SK-N-SH treated with all-trans-retinoic acid at 6 μM for 48 hours (cell line): ENCODE results near the gene LY6G5C.

ENCODE experiments used
- ATAC-seq: fragments of 200-7000 bp; cut with Tn5 transposase; 3 replicates; pipeline ENCODE4 v1.9.1; 2020; ENCODE audit warnings: mild to moderate bottlenecking, moderate library complexity
- BACH2 ChIP-seq: fragments of 250-450 bp; sonication (Bioruptor Pico); IDR thresholded peaks from 2 replicates; pipeline ENCODE4 v1.9.0; 2021; ENCODE audit warnings: mild to moderate bottlenecking, borderline replicate concordance
- ISL1 ChIP-seq: fragments of 250-450 bp; sonication (Bioruptor Pico); IDR thresholded peaks from 2 replicates; pipeline ENCODE4 v2.1.2; 2022; ENCODE audit warnings: mild to moderate bottlenecking, moderate library complexity
- OSR1 ChIP-seq: fragments of 250-450 bp; sonication (Bioruptor Pico); IDR thresholded peaks from 2 replicates; pipeline ENCODE4 v1.8.0; 2022; ENCODE audit warnings: moderate library complexity, mild to moderate bottlenecking, inconsistent platforms
- PPARA ChIP-seq: fragments of 250-450 bp; sonication (Bioruptor Pico); IDR thresholded peaks from 2 replicates; pipeline ENCODE4 v1.5.0; 2020; ENCODE audit warnings: mild to moderate bottlenecking, borderline replicate concordance
- RARB ChIP-seq: fragments of 250-450 bp; sonication (Bioruptor Pico); IDR thresholded peaks from 2 replicates; pipeline ENCODE4 v1.8.0; 2021; ENCODE audit warnings: mild to moderate bottlenecking, moderate library complexity
- SNAI2 ChIP-seq: fragments of 250-450 bp; sonication (Bioruptor Pico); IDR thresholded peaks from 2 replicates; pipeline ENCODE4 v1.5.0; 2020; ENCODE audit warnings: mild to moderate bottlenecking, moderate library complexity
- TCF4 ChIP-seq: fragments of 250-450 bp; sonication (Bioruptor Pico); IDR thresholded peaks from 2 replicates; pipeline ENCODE4 v1.8.0; 2021; ENCODE audit warnings: mild to moderate bottlenecking, moderate library complexity, borderline replicate concordance
- TOX ChIP-seq: fragments of 250-450 bp; sonication (Bioruptor Pico); IDR thresholded peaks from 2 replicates; pipeline ENCODE4 v1.8.0; 2021; ENCODE audit warnings: mild to moderate bottlenecking, moderate library complexity, borderline replicate concordance
- ZC3H10 ChIP-seq: fragments of 250-450 bp; sonication (Bioruptor Pico); IDR thresholded peaks from 2 replicates; pipeline ENCODE4 v1.5.1; 2021; ENCODE audit warnings: mild to moderate bottlenecking, moderate library complexity
- ZFP3 ChIP-seq: fragments of 250-450 bp; sonication (Bioruptor Pico); IDR thresholded peaks from 2 replicates; pipeline ENCODE4 v1.5.0; 2020; ENCODE audit warnings: mild to moderate bottlenecking, moderate library complexity
- ZNF565 ChIP-seq: fragments of 450-650 bp; formaldehyde crosslinking; conservative IDR thresholded peaks from 2 replicates; pipeline ENCODE4 v1.5.0; 2020; ENCODE audit warnings: low read depth, mild to moderate bottlenecking, moderate library complexity
- ZNF8 ChIP-seq: fragments of 450-650 bp; formaldehyde crosslinking; IDR thresholded peaks from 2 replicates; pipeline ENCODE4 v1.5.0; 2020; ENCODE audit warnings: mild to moderate bottlenecking, moderate library complexity
- TF ChIP-seq, protein P1 (sequence below): fragments of 250-450 bp; sonication (Bioruptor Pico); IDR thresholded peaks from 2 replicates; pipeline ENCODE4 v1.5.1; 2020; ENCODE audit warnings: low read depth, mild to moderate bottlenecking, moderate library complexity
- TF ChIP-seq, protein P2 (sequence below): fragments of 250-450 bp; sonication (Bioruptor Pico); IDR thresholded peaks from 2 replicates; pipeline ENCODE4 v1.5.0; 2020; ENCODE audit warnings: mild to moderate bottlenecking, moderate library complexity
- TF ChIP-seq, protein P3 (sequence below): fragments of 250-450 bp; sonication (Bioruptor Pico); IDR thresholded peaks from 2 replicates; pipeline ENCODE4 v1.5.1; 2021; ENCODE audit warnings: mild to moderate bottlenecking, moderate library complexity
- TF ChIP-seq, protein P4 (sequence below): fragments of 250-450 bp; sonication (Bioruptor Pico); IDR thresholded peaks from 2 replicates; pipeline ENCODE4 v1.8.0; 2021; ENCODE audit warnings: low read depth, mild to moderate bottlenecking, moderate library complexity, borderline replicate concordance

The LY6G5C gene

DNA sequence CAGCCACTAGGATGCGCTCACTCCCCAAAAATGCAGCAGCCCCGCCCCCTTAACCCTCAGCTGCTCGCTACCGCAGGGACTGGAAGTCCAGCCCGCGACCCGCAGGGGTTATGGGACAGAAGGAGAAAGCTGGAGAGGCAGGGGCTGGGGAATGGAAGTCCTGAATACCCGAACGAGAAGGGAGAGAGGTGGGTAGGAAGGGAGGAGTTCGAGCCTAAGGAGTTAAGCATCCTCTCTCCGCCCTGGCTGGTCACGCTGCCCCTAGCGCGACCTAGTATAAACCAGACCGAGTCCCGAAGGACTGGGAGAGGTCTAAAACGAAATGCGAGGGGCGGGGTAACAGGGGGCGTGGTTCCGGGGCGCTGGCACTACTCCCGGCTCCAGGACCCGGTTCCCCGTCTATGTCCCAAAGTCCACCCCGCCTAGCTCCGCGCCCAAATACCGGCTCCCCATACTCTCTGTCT is 48.7 kb upstream of the LY6G5C start:
- TF ChIP-seq RARB (0 out of 2 replicates have a peak, but pooled peaks have one; percentile 48), BACH2 (no peak), ZNF565 (no peak), ZFP3 (CRISPR knock-in tag) (no peak)
- peak; percentile 87 for ATAC-seq

DNA sequence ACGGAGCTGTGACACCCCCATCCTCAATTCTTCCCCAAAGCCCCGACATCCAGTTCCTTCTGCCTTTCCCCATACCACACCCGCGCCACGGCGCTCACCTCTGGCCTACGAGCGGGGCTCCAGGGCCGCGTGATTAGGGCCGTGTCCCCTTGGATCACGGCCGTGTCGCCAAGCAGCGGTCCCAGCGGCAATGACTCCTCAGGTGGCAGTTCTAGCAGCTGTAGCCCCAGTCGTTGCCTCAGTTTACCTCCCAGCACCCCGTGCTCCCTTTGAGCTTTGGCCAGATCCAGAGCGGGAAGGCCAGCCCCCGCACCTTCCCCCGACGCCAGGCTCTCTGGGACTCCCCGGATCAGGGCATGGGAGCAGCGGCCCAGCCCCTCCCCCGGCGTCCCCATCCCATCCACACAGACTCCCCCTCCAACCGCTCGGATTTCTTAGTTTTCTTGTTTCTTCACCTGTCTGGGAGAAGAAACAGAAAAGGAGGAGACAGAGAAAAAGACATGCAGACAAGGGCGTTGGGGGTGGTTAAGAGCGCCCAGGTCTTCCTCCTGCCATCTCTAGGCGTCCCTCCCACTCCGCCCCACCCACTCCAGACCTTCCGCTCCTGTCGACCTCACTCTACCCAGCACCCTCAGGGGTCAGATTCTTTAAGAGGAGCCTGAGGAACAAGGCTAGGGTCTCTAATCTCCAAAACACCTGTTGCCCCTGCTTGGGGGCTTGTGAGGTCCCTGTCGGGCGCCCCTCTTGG is 48.1 kb upstream of the LY6G5C start, which contains the start of gene DDAH2:
TSS of gene DDAH2 (minus strand) at position 533 of the 748 bp plus-strand sequence. CDS start at position 395, 138 bp downstream.
- ATAC-seq: peak; percentile 57
- no peak for TF ChIP-seq PPARA (CRISPR knock-in tag)
- TF ChIP-seq SNAI2 (CRISPR knock-in tag): peak; percentile 16; the same call in 1 of the 2 replicates

DNA sequence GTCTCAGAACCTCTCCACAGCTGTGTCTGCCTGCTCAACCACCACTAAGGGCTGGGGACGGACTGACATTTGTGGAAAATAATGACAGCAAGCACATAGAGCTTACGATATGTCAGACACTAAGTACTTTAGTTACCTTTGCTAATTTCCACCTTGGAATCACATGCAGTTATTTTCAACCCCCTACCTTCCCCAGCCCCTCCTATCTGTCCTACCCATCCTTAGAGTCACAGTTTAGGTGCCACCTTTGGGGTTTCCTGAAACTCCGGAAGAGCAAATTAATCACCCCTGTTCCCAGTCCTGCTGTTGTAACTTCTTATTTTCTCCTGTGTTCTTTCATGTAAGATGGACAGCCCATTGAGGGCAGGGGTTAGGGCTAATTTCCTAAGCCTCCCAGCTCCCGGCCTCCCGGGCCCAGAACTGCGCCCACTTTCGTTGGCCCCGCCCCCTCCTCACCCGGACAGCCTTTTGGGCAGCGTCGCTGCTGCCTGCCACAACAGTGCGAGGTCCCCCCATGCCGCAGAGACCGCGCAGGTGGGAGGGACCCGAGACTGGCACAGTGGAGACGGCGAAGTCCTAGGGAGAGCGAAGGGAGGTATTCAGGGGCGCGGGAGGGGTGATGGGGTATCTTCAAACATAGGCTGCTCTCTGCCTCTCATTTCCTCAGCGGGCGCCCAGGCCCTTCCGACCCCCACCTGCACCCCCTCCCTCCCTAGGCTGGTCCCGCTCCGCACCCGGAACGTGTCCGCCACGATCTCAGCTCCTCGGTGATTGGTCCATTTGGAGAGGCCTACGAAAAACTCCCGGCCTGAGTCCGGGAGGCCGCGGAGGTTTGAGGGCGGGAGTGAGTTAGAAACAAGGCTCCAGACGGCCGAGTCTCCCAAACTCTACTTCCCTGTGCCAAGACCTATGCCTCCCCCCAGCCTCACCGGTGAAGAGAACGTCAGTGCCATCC is 47.1 kb upstream of the LY6G5C start:
- no peak for ATAC-seq
- TF ChIP-seq SNAI2 (CRISPR knock-in tag) (no peak), ZNF565 (no peak)

DNA sequence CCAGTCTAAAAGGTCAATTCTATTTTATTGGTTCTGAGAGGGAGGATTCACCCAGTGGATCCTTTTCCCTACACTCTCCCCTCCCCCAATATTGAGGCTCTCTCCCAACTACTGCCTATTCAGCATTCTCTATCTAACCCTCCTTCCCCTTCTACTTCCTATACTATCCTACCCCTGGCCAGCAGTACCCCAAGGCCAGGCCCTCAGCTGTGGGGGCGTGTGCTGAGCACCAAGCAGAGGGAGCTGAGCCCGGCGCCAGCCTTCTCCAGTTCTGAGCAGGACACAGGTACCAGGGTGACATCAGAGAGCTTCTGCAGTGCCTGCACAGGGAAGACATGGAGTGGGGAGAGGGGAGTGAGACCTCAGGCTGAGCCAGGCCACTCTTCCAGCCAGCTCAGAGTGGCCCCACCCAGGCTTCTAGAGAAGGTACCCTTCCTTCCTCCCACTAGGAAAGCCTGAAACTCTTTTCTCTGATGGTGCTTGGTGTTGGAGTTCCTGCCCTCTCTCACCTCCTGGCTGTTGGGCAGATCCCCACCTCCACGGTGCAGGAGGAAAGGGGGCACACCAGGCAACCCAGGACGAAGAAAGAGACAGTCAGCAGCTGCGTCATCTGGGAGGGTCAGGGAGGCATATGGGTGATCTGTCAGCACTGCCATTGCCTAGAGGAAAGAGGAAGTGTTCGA is 46.3 kb upstream of the LY6G5C start:
- no peak for TF ChIP-seq OSR1
- no peak for TF ChIP-seq ZNF8 (CRISPR knock-in tag)
- TF ChIP-seq ZFP3 (CRISPR knock-in tag): no peak
- no peak for TF ChIP-seq SNAI2 (CRISPR knock-in tag)
- no peak for TF ChIP-seq TOX (CRISPR knock-in tag)
- TF ChIP-seq, protein P1, sequence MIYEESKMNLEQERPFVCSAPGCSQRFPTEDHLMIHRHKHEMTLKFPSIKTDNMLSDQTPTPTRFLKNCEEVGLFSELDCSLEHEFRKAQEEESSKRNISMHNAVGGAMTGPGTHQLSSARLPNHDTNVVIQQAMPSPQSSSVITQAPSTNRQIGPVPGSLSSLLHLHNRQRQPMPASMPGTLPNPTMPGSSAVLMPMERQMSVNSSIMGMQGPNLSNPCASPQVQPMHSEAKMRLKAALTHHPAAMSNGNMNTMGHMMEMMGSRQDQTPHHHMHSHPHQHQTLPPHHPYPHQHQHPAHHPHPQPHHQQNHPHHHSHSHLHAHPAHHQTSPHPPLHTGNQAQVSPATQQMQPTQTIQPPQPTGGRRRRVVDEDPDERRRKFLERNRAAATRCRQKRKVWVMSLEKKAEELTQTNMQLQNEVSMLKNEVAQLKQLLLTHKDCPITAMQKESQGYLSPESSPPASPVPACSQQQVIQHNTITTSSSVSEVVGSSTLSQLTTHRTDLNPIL (CRISPR knock-in tag): no peak
- no peak for TF ChIP-seq ZNF565
- TF ChIP-seq, protein P2, sequence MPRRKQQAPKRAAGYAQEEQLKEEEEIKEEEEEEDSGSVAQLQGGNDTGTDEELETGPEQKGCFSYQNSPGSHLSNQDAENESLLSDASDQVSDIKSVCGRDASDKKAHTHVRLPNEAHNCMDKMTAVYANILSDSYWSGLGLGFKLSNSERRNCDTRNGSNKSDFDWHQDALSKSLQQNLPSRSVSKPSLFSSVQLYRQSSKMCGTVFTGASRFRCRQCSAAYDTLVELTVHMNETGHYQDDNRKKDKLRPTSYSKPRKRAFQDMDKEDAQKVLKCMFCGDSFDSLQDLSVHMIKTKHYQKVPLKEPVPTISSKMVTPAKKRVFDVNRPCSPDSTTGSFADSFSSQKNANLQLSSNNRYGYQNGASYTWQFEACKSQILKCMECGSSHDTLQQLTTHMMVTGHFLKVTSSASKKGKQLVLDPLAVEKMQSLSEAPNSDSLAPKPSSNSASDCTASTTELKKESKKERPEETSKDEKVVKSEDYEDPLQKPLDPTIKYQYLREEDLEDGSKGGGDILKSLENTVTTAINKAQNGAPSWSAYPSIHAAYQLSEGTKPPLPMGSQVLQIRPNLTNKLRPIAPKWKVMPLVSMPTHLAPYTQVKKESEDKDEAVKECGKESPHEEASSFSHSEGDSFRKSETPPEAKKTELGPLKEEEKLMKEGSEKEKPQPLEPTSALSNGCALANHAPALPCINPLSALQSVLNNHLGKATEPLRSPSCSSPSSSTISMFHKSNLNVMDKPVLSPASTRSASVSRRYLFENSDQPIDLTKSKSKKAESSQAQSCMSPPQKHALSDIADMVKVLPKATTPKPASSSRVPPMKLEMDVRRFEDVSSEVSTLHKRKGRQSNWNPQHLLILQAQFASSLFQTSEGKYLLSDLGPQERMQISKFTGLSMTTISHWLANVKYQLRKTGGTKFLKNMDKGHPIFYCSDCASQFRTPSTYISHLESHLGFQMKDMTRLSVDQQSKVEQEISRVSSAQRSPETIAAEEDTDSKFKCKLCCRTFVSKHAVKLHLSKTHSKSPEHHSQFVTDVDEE (CRISPR knock-in tag): no peak
- no peak for TF ChIP-seq ISL1 (CRISPR knock-in tag)
- TF ChIP-seq, protein P3, sequence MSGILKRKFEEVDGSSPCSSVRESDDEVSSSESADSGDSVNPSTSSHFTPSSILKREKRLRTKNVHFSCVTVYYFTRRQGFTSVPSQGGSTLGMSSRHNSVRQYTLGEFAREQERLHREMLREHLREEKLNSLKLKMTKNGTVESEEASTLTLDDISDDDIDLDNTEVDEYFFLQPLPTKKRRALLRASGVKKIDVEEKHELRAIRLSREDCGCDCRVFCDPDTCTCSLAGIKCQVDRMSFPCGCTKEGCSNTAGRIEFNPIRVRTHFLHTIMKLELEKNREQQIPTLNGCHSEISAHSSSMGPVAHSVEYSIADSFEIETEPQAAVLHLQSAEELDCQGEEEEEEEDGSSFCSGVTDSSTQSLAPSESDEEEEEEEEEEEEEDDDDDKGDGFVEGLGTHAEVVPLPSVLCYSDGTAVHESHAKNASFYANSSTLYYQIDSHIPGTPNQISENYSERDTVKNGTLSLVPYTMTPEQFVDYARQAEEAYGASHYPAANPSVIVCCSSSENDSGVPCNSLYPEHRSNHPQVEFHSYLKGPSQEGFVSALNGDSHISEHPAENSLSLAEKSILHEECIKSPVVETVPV: no peak
- TF ChIP-seq RARB: no peak
- no peak for TF ChIP-seq ZC3H10 (CRISPR knock-in tag)
- ATAC-seq: no peak

DNA sequence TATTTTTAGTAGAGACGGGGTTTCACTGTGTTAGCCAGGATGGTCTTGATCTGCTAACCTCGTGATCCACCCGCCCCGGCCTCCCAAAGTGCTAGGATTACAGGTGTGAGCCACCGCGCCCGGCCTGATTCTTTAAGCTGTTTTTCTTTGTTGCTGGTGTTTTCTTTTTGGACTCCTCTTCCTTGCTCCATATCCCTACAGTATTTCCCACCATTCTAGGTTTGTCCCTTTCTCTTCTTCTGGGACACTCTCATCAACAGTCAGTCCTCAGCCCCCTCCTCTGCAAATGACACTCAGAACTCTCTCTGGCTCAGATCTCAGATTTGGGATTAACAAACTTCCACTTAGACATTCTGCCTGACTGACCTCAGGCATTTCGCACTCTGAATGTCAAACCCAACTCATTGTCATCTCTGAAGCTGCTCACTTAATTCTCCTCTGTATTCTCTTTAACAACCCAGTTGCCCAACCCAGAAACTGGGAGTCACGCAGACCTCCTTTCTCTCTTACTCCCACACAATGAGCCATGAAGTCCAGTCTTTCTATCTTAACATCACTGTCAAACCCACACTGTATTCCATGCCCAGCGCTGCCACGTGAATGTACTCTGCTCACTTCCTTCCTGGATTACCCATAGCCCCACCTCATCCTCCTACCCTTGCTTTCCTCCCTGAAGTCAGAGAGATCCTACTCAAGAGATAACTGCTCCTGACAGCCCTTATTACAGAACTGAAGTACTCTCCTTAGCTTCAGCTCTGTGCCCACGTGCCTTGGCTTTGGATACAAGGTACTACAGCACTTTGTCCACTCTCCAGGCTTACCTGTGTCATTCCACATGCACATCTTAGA is 44.9 kb upstream of the LY6G5C start:
- no peak for ATAC-seq
- TF ChIP-seq TCF4 (CRISPR knock-in tag) (no peak), RARB (no peak), ZC3H10 (CRISPR knock-in tag) (no peak), BACH2 (no peak), SNAI2 (CRISPR knock-in tag) (no peak), ISL1 (CRISPR knock-in tag) (no peak)
- TF ChIP-seq, protein P3: no peak
- TF ChIP-seq, protein P2 (CRISPR knock-in tag): no peak
- TF ChIP-seq, protein P4, sequence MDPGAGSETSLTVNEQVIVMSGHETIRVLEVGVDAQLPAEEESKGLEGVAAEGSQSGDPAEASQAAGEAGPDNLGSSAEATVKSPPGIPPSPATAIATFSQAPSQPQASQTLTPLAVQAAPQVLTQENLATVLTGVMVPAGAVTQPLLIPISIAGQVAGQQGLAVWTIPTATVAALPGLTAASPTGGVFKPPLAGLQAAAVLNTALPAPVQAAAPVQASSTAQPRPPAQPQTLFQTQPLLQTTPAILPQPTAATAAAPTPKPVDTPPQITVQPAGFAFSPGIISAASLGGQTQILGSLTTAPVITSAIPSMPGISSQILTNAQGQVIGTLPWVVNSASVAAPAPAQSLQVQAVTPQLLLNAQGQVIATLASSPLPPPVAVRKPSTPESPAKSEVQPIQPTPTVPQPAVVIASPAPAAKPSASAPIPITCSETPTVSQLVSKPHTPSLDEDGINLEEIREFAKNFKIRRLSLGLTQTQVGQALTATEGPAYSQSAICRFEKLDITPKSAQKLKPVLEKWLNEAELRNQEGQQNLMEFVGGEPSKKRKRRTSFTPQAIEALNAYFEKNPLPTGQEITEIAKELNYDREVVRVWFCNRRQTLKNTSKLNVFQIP (CRISPR knock-in tag): no peak
